NT2/D1 (cell line): ENCODE data around the gene NPLOC4.

Experiments
- DNase-seq: peaks from one replicate; pipeline ENCODE4 v3.0.0-alpha.2; 2011; ENCODE audit warnings: low read depth, low spot score
- H3K27me3 ChIP-seq: 2 replicates; pipeline ENCODE4 v1.6.0; 2011; ENCODE audit warnings: mild to moderate bottlenecking; ENCODE audit not compliant: insufficient read length, insufficient read depth
- H3K36me3 ChIP-seq: 2 replicates; pipeline ENCODE4 v1.6.1; 2011; ENCODE audit warnings: mild to moderate bottlenecking, low read length, mixed read lengths; ENCODE audit not compliant: insufficient read depth, insufficient read length
- H3K4me1 ChIP-seq: 2 replicates; pipeline ENCODE4 v1.5.1; 2011; ENCODE audit not compliant: insufficient read depth, insufficient read length
- H3K4me3 ChIP-seq: 2 replicates; pipeline ENCODE4 v1.5.1; 2011; ENCODE audit warnings: low read depth; ENCODE audit not compliant: insufficient read length
- H3K9ac ChIP-seq: 2 replicates; pipeline ENCODE4 v1.6.0; 2011; ENCODE audit warnings: low read depth; ENCODE audit not compliant: insufficient read length
- H3K9me3 ChIP-seq: 2 replicates; pipeline ENCODE4 v1.5.1; 2011; ENCODE audit warnings: mild to moderate bottlenecking, low read length; ENCODE audit not compliant: insufficient read depth
- SUZ12 ChIP-seq: IDR thresholded peaks from 2 replicates; pipeline ENCODE4 v1.6.1; 2011; ENCODE audit not compliant: insufficient read length, insufficient read depth; ENCODE audit errors: extremely low read depth
- YY1 ChIP-seq: IDR thresholded peaks from 2 replicates; pipeline ENCODE4 v1.6.1; 2011; ENCODE audit not compliant: insufficient read length, insufficient read depth
- ZNF274 ChIP-seq: IDR thresholded peaks from 2 replicates; pipeline ENCODE4 v1.6.1; 2011; ENCODE audit warnings: mild to moderate bottlenecking, low read depth, low read length

Gene NPLOC4

GRCh38 chr17:81572563-81573168, 64.2 kb downstream of the NPLOC4 start:
- Histone ChIP-seq H3K36me3 (peaks cover 91% of the 10 kb centered on the region), H3K9ac (no peak overlapping the region), H3K27me3 (no peaks in the 10 kb centered on the region), H3K4me3 (no peak overlapping the region), H3K9me3 (no peaks in the 10 kb centered on the region), H3K4me1 (peaks cover 7% of the 10 kb centered on the region)
- TF ChIP-seq SUZ12 = no peak
- TF ChIP-seq YY1 = no peak
- TF ChIP-seq ZNF274 = no peak
- no peak for DNase-seq

- H3K4me1 ChIP-seq = peaks cover 8% of the 10 kb centered on the region
- TF ChIP-seq SUZ12 (no peak), YY1 (no peak), ZNF274 (no peak)
- no peak overlapping the region for H3K9ac ChIP-seq
- H3K9me3 ChIP-seq = no peaks in the 10 kb centered on the region
- no peaks in the 10 kb centered on the region for H3K27me3 ChIP-seq
- H3K4me3 ChIP-seq = no peak overlapping the region
- H3K36me3 ChIP-seq = peaks cover 87% of the 10 kb centered on the region
- DNase-seq = no peak
Measured at GRCh38 chr17:81570964-81571363, 65.9 kb downstream of the NPLOC4 start.

GRCh38 chr17:81569986-81570514, 66.9 kb downstream of the NPLOC4 start:
- Histone ChIP-seq H3K4me3 (no peak overlapping the region), H3K36me3 (peaks cover 87% of the 10 kb centered on the region), H3K4me1 (peaks cover 8% of the 10 kb centered on the region), H3K27me3 (no peaks in the 10 kb centered on the region), H3K9ac (no peak overlapping the region), H3K9me3 (no peaks in the 10 kb centered on the region)
- TF ChIP-seq YY1 (no peak), ZNF274 (no peak), SUZ12 (no peak)
- DNase-seq = no peak

GRCh38 chr17:81568416-81568815, 68.5 kb downstream of the NPLOC4 start:
- Histone ChIP-seq H3K9ac (no peak overlapping the region), H3K27me3 (no peaks in the 10 kb centered on the region), H3K4me1 (peaks cover 8% of the 10 kb centered on the region), H3K4me3 (no peak overlapping the region), H3K36me3 (peaks cover 88% of the 10 kb centered on the region), H3K9me3 (no peaks in the 10 kb centered on the region)
- no peak for DNase-seq
- no peak for TF ChIP-seq SUZ12
- TF ChIP-seq YY1 = no peak
- TF ChIP-seq ZNF274 = no peak

GRCh38 chr17:81567191-81567590, 69.7 kb downstream of the NPLOC4 start:
- H3K9me3 ChIP-seq = no peaks in the 10 kb centered on the region
- H3K4me3 ChIP-seq = no peak overlapping the region
- peaks cover 89% of the 10 kb centered on the region for H3K36me3 ChIP-seq
- no peaks in the 10 kb centered on the region for H3K27me3 ChIP-seq
- H3K9ac ChIP-seq = no peak overlapping the region
- H3K4me1 ChIP-seq = peaks cover 8% of the 10 kb centered on the region
- TF ChIP-seq SUZ12 (no peak), ZNF274 (no peak), YY1 (no peak)
- no peak for DNase-seq

GRCh38 chr17:81566461-81567126, 70.3 kb downstream of the NPLOC4 start:
- no peak for DNase-seq
- H3K4me1 ChIP-seq = peaks cover 8% of the 10 kb centered on the region
- H3K4me3 ChIP-seq = no peak overlapping the region
- no peaks in the 10 kb centered on the region for H3K27me3 ChIP-seq
- H3K36me3 ChIP-seq = peaks cover 92% of the 10 kb centered on the region
- H3K9ac ChIP-seq = no peak overlapping the region
- H3K9me3 ChIP-seq = no peaks in the 10 kb centered on the region
- TF ChIP-seq YY1 (no peak), ZNF274 (no peak), SUZ12 (no peak)

- H3K36me3 ChIP-seq = peaks cover 86% of the 10 kb centered on the region
- DNase-seq = no peak
- no peak overlapping the region for H3K9ac ChIP-seq
- no peak overlapping the region for H3K4me3 ChIP-seq
- peaks cover 8% of the 10 kb centered on the region for H3K4me1 ChIP-seq
- no peaks in the 10 kb centered on the region for H3K27me3 ChIP-seq
- TF ChIP-seq ZNF274 (no peak), SUZ12 (no peak), YY1 (no peak)
- H3K9me3 ChIP-seq = no peaks in the 10 kb centered on the region
Measured at GRCh38 chr17:81565231-81565630, 71.7 kb downstream of the NPLOC4 start.
